Measurements from ENCODE around the gene PRRC2C. TPM values are rescaled to one million over a fixed set of nuclear protein-coding genes. Genes with fewer than 3 reads are reported as not detected.

The PRRC2C gene
- polyA plus RNA-seq, 2 of the 4 experiments (the other 2 are of a cell fraction), result 50.3 to 96.3 TPM

DNA sequence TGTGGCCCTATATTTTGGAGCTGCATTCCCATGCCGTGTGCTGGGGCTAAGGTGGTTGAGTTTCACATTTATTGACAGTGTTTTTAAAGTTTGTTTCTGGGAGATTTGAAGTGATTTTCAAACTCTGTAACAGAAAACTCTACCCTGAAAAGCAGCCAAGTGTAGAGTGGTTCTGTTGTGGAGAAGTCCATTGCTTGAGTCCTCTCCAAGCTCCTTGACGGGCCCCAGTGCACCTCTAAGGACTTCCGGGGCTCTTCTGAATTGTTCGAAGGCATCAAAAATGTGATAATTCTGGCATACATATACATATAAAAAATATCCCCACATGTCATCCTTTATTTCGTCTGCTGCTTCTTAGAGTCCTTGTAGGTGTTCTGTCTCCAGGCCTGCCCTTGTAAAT is 141.7 kb downstream of the PRRC2C start:
- no peak for TF ChIP-seq JUN (IDR thresholded peaks at IDR 0.05)
- TF ChIP-seq BCL3 (IDR thresholded peaks at IDR 0.05), result no peak
- no peak for TF ChIP-seq PHF8 (IDR thresholded peaks at IDR 0.05; ENCODE audit: borderline replicate concordance, low read depth)
- no peak for TF ChIP-seq MAX (IDR thresholded peaks at IDR 0.05)
- TF ChIP-seq POLR2A (IDR thresholded peaks at IDR 0.05; ENCODE audit: low read length), result no peak
- TF ChIP-seq SREBF2 (IDR thresholded peaks at IDR 0.05), result no peak
- no peak for TF ChIP-seq RAD21 (conservative IDR thresholded peaks at IDR 0.05 in 1 of 2, IDR thresholded peaks at IDR 0.05 in 1 of 2)
- DNase-seq (ENCODE audit: low read depth in 1 of 2, low spot score in 1 of 2) (no peak), FAIRE-seq (no peak), ATAC-seq (no peak)
- ChIA-PET POLR2A (no interaction called here), CTCF (interaction anchor here (1.5 kb wide), 1 partner anchor 18 kb away, joined by 9 read pairs; no protein-coding TSS in a partner anchor)
- Histone ChIP-seq H3K4me1 (no peaks in the 10 kb centered on the region), H3K9me3 (no peaks in the 10 kb centered on the region), H3K4me3 (no peak overlapping the region), H3K27ac (no peak overlapping the region), H3K4me2 (no peak overlapping the region)
- WGBS (ENCODE audit: missing lambda C conversion rate), result 63% methylated on average over 5 of the region's 5 CpGs

DNA sequence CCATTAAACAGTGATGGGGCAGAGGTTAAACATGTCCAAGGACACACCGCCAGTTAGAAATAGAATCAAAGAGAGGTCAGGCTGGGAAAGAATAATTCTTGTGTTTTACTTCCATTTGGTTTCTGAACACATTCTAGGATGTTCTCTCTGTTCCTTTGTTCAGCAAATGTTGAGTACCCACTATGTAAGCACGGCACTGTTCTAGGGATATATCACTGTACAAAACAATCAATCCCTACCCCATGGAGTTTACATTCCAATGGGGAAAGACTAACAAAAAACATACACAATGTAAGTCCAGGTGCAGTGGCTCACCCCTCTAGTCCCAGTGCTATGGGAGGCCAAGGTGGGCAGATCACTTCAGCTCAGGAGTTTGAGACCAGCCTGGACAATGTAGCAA is 142.9 kb downstream of the PRRC2C start:
- WGBS (ENCODE audit: missing lambda C conversion rate), result 44% methylated on average over 2 of the region's 2 CpGs
- ATAC-seq (no peak), DNase-seq (ENCODE audit: low read depth in 1 of 2, low spot score in 1 of 2) (no peak), FAIRE-seq (no peak)
- TF ChIP-seq, protein P1, sequence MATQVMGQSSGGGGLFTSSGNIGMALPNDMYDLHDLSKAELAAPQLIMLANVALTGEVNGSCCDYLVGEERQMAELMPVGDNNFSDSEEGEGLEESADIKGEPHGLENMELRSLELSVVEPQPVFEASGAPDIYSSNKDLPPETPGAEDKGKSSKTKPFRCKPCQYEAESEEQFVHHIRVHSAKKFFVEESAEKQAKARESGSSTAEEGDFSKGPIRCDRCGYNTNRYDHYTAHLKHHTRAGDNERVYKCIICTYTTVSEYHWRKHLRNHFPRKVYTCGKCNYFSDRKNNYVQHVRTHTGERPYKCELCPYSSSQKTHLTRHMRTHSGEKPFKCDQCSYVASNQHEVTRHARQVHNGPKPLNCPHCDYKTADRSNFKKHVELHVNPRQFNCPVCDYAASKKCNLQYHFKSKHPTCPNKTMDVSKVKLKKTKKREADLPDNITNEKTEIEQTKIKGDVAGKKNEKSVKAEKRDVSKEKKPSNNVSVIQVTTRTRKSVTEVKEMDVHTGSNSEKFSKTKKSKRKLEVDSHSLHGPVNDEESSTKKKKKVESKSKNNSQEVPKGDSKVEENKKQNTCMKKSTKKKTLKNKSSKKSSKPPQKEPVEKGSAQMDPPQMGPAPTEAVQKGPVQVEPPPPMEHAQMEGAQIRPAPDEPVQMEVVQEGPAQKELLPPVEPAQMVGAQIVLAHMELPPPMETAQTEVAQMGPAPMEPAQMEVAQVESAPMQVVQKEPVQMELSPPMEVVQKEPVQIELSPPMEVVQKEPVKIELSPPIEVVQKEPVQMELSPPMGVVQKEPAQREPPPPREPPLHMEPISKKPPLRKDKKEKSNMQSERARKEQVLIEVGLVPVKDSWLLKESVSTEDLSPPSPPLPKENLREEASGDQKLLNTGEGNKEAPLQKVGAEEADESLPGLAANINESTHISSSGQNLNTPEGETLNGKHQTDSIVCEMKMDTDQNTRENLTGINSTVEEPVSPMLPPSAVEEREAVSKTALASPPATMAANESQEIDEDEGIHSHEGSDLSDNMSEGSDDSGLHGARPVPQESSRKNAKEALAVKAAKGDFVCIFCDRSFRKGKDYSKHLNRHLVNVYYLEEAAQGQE (IDR thresholded peaks at IDR 0.05), result no peak
- TF ChIP-seq ELK1 (IDR thresholded peaks at IDR 0.05; ENCODE audit: low read depth, low read length) (no peak), POLR2AphosphoS2 (conservative IDR thresholded peaks at IDR 0.05; ENCODE audit: low read length) (no peak), MAZ (IDR thresholded peaks at IDR 0.05; ENCODE audit: borderline replicate concordance, low read depth, low read length) (no peak), RARB (CRISPR knock-in tag; IDR thresholded peaks at IDR 0.05) (no peak), TP53 (CRISPR knock-in tag; IDR thresholded peaks at IDR 0.05) (no peak), HOXB13 (CRISPR knock-in tag; IDR thresholded peaks at IDR 0.05; ENCODE audit: low read depth) (no peak)
- CTCF ChIA-PET, result interaction anchor here (2.8 kb wide), 1 partner anchor 17 kb away, joined by 11 read pairs; no protein-coding TSS in a partner anchor
- Histone ChIP-seq H3K4me3 (no peak overlapping the region), H3K4me2 (no peak overlapping the region), H3K9me3 (no peaks in the 10 kb centered on the region), H3K4me1 (no peaks in the 10 kb centered on the region), H3K27ac (no peak overlapping the region)
- POLR2A ChIA-PET, result no interaction called here

DNA sequence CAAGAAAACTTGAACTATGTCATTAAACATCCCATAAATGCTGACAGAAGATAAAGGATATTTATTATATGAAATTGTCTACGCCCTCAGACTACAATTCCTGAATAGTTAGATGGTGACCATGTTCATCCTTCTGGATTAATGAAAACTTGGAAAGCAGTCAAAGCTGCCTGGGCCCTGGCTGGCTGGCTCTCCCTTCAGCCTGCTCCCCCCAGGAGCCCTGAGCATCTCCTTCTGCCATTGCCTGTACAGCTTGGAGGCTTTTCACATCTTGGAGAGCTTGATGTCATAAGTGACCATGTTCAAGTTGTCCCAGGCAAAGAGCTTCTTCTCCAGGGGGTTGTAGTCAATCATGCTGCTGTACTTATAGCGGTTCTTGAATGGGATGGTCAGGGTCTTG is 150.3 kb downstream of the PRRC2C start:
- no peak overlapping the region for H3K27ac ChIP-seq
- DNase-seq (ENCODE audit: low read depth in 1 of 2, low spot score in 1 of 2) (no peak), ATAC-seq (no peak; a peak in 1 of 6 replicates), FAIRE-seq (no peak)
- H3K4me1 ChIP-seq, result no peaks in the 10 kb centered on the region
- no peak for TF ChIP-seq NPAS2 (CRISPR knock-in tag; IDR thresholded peaks at IDR 0.05; ENCODE audit: borderline replicate concordance)
- TF ChIP-seq FOXS1 (CRISPR knock-in tag; IDR thresholded peaks at IDR 0.05), result no peak
- TF ChIP-seq HEYL (CRISPR knock-in tag; IDR thresholded peaks at IDR 0.05), result no peak
- TF ChIP-seq CHD2 (IDR thresholded peaks at IDR 0.05; ENCODE audit: low read length, partially characterized antibody), result no peak
- no peak for TF ChIP-seq KDM5A (IDR thresholded peaks at IDR 0.05)
- TF ChIP-seq, protein P2, sequence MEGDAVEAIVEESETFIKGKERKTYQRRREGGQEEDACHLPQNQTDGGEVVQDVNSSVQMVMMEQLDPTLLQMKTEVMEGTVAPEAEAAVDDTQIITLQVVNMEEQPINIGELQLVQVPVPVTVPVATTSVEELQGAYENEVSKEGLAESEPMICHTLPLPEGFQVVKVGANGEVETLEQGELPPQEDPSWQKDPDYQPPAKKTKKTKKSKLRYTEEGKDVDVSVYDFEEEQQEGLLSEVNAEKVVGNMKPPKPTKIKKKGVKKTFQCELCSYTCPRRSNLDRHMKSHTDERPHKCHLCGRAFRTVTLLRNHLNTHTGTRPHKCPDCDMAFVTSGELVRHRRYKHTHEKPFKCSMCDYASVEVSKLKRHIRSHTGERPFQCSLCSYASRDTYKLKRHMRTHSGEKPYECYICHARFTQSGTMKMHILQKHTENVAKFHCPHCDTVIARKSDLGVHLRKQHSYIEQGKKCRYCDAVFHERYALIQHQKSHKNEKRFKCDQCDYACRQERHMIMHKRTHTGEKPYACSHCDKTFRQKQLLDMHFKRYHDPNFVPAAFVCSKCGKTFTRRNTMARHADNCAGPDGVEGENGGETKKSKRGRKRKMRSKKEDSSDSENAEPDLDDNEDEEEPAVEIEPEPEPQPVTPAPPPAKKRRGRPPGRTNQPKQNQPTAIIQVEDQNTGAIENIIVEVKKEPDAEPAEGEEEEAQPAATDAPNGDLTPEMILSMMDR (IDR thresholded peaks at IDR 0.05), result no peak
- TF ChIP-seq MAFK (IDR thresholded peaks at IDR 0.05; ENCODE audit: partially characterized antibody), result no peak
- TF ChIP-seq FOSL2 (IDR thresholded peaks at IDR 0.05), result no peak
- no peak for TF ChIP-seq FOSL2 (CRISPR knock-in tag; IDR thresholded peaks at IDR 0.05)
- TF ChIP-seq BCL3 (IDR thresholded peaks at IDR 0.05), result no peak
- no peak for TF ChIP-seq CBX2 (IDR thresholded peaks at IDR 0.05; ENCODE audit: borderline replicate concordance, low read depth)
- H3K9me3 ChIP-seq, result no peaks in the 10 kb centered on the region
- POLR2A ChIA-PET, result no interaction called here
- no peak overlapping the region for H3K4me3 ChIP-seq
- WGBS (ENCODE audit: missing lambda C conversion rate), result 35% methylated on average over 2 of the region's 2 CpGs
- H3K4me2 ChIP-seq, result no peak overlapping the region
- CTCF ChIA-PET, result interaction anchor here (1.1 to 4.3 kb wide), 2 partner anchors 10 to 81 kb away, joined by 4 to 24 read pairs; no protein-coding TSS in a partner anchor

All from A549 (cell line).